PC-9 (cell line): ENCODE measurements around the gene RNH1.

Experiments used
- CTCF ChIP-seq: fragments of 200-600 bp; sonication (generic); conservative IDR thresholded peaks from 2 replicates; pipeline ENCODE4 v1.6.1; 2017; ENCODE audit warnings: mixed run types, antibody characterized with exemption, mild to moderate bottlenecking, moderate library complexity
- EZH2 ChIP-seq: fragments of 200-600 bp; sonication (generic); IDR thresholded peaks from 2 replicates; pipeline ENCODE4 v1.8.0; 2017; ENCODE audit warnings: antibody characterized with exemption, low read depth

- TF ChIP-seq CTCF (no peak), EZH2 (no peak)
Observed at GRCh38 chr11:456533-456932, 50.5 kb downstream of the RNH1 start.
